NAMALWA (cell line): ENCODE measurements around the gene RNF144A.

Source experiments
- DNase-seq: peaks from one replicate; pipeline ENCODE4 v3.0.0-alpha.2; 2015; ENCODE audit warnings: low spot score

The RNF144A gene

GRCh38 chr2:7007846-7008741, 90.9 kb downstream of the RNF144A start:
- DNase-seq, result no peak

DNA sequence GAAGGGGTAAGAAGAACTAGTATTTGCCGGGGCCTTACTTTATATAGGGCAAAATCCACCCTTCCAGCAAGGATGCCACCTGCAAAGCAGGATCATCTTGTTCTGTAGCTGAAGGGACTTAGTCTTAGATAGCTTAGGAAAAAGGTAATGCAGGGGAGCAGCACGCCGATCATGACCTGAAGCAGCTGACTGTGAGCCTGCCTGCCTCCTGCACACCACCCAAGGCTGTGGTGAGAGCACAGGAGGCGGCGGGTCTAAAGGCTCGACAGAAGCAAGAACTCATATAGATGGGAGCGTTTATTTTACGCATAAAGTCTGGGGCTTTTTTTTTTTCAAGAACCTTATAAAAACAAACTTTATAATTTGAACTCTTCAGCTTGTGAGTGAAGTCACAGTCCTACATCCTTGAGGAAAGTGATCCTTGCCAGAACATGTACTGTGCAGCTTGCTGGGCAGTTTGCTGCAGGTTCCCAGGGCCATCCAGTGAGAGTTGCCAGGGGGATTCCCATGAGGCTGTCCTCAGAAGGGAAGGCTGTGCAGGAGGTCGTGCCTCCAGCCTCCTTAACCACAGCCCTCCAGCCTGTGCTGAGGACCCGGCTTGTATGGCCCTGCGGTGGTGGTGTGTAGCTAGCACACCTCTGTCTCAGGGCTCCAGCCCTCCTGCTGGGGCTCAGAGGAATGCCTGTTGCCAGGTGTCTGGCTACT, 92.1 kb downstream of the RNF144A start:
- DNase-seq, result no peak

GRCh38 chr2:7010391-7011054, 93.3 kb downstream of the RNF144A start:
- no peak for DNase-seq

DNA sequence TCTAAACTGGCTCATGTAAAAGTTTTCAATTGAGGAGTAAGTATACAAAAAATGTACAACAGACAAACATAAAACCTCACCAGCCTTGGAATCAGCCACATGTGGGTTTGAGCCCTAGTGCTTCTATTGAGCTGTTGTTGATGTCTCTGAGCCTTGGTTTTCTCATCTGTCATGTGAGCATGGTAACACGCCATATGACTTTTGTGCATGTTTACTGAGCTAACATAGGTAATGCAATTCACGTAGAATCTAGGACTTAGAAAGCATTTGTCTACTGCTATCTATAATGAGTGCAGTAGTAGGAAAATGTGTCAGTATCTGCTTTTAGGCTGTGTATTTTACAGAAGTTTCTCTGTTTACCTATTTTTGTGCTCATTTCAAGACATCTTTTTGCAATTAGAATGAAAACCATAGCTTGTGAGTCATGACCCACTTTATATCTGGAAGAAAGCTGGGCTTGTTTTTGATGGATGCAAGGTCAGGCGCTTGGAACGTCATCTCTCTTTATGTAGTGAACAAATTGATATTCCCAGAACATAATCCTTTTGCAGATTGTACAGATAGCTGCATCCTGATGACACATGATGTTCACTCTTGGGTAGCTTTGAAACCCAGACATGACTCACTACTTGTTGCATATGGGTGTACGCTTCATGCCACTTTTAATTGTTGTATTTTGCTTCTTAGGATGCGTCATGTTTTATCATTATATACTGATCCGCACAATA, 94.3 kb downstream of the RNF144A start:
- DNase-seq, result no peak

DNA sequence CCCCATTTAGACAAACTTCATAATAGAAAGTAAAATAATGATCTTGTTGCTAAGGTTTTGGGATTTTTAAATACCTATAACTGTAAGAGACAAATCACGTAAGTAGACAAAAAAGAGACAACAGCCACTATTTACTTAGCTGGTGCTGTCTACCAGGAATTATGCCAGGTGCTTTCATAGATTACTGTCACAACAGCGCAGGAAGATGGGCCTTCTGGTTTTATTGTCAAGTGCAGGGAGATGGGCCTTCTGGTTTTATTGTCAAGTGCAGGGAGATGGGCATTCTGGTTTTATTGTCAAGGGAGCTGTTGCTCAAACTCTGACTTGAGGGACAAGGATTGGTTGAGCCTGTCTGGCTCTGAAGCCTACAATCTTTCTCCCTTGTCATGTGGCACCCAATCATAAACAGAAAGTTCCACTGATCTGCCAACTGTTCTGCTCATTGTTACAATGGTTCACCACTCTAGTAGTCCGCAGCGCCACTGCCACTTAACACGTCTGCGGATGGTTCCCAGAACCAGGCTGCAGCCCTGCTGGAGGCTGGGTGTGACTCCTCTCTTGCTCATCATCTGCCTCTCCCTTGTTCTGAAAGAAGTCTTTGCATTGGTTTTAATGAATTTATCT, 95.0 kb downstream of the RNF144A start:
- DNase-seq, result no peak

GRCh38 chr2:7013471-7014160, 96.4 kb downstream of the RNF144A start:
- DNase-seq, result no peak

GRCh38 chr2:7014174-7014640, 97.0 kb downstream of the RNF144A start:
- peak; percentile 67 for DNase-seq

DNA sequence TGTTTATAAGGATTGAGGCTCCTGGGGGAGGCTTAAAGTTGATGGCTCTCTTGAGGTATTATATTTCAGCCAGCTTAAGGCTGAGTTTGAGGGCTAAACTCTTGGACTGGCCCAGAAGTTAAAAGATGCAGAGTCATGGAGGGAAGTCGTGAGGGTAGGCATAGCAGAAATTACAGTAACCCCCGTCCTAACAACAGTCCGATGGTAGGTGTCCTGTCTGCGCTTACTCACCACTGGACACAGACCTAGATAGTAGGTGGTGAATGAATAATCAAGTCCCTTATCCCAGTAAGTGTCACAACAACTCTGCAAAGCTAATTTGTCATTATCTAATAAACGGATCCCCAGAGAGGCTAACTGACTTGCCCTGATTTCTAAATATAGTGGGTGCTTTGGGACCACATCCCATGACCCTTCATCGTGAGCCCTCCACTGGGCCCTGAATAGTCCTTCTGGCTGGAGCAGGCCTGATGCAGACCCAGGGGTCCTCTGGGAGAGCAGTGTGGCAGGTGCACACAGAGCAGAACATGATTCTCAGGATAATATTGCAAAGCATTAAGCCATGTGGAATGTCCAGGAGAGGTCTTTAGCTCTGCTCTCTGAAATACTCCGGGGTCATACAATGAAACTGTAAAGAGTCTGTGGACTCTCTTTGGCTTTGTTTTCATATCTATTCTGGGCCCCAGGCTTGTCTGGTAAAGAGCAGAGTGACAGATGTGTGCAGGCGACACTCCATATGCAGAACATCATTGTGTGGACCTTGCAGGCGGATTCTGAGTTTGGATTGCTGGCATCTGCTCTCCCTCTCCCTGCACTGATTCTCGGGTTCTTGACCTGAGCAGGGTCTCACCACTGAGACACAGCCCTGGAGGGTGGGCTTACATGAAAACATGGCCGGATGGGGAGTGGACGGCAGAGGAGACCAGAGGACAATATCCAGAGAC, 98.1 kb downstream of the RNF144A start:
- no peak for DNase-seq

DNA sequence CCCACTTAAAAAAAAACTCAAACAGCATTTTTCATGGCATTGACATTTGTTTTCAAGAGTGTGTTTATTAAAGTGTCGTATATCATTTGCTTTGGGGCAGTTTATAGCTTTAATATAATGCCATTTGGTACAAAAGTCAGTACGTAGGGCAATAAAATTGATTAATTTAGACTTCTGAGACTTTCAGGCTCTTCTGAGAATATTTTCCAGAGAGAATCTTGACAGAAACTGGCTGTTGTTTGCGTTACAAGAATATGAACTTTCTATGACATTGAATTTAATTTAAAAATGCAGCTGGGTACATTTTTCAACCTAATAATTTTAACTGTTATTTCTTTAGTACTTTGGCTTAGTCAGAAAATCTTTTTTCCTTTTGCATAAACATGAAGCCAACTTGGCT, 98.9 kb downstream of the RNF144A start:
- DNase-seq, result no peak

- no peak for DNase-seq
Observed at GRCh38 chr2:7016601-7017211, 99.5 kb downstream of the RNF144A start.

DNA sequence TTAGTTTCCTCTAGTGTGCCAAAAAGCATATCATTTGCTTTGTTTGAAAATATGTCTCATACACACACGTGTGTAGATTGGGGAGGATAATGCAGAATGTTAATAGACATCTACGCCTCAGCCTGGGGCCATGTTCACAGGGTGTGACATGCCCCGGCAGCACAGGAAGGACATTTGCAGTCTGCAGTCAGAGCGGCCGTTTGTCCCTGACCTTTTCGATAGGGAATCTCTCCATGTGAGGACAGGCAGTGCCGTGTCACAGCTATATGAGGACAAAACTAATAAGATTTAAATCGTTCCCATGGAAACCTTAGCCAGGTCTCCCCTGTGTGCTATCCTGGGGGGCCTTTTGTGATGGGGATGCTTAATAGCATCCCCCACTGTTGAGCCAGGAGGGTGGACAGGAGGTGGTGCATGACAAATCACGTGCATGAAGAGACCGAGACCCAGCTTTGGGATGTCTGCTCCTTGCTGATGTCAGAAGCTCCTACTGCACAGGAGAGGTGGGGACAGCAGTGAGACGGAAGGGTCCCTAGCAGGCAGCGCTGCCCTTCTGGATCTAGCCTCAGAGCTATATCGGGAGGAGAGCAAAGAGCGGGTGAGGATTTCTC, 100.6 kb downstream of the RNF144A start:
- DNase-seq, result no peak

GRCh38 chr2:7018282-7018701, 101.1 kb downstream of the RNF144A start:
- DNase-seq, result no peak

- DNase-seq, result no peak
Observed at GRCh38 chr2:7018767-7019166, 101.6 kb downstream of the RNF144A start.

- DNase-seq, result no peak
Observed at GRCh38 chr2:7019191-7019590, 102.0 kb downstream of the RNF144A start.

- DNase-seq, result no peak
Observed at GRCh38 chr2:7020059-7020458, 102.8 kb downstream of the RNF144A start.

DNA sequence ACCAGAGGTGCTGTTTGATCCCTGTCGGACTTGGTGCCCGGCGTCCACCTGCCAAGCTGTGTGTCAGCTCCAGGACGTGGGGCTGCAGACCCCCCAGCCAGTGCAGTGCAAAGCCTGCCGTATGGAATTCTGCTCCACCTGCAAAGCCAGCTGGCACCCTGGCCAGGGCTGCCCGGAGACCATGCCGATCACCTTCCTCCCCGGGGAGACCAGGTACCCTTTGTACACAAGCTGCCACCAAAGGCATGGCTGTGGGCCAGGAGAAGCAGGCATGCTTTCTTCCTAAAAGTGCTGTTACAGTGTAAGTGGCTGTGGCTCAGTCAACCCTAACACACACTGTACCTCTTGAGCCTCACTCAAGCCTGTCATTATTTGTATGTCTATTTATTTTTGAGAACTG, 103.3 kb downstream of the RNF144A start:
- DNase-seq, result no peak

DNA sequence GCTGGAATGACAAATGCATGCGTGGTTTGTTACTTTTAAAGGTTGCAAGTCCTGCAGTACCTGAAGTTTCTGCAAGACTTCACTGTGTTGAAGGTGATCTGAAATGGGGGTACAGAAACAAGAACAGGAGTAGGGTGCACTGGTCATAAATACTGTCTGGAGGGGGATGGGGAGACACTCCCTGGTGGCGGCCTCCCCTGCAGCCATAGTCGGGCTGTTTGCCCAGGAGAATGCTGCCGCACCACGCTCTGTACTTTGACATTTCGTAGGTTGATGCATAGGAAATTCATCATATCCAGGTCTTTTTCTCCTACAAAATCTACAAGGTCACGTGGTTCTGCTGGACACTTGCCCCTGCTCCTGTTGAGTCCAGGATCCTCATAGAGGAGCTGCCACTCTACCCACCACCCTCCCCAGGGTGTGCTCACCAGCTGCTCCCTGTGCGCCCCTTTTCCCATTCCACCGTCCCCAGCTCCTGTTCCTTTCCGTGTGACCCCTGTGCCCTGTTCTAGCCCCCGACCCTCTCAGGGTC, 103.8 kb downstream of the RNF144A start:
- no peak for DNase-seq
